Fibroblast of skin of right quadriceps (primary cell): ENCODE results near the gene PILRA.
"Not testable (repeated sequence)": the region's sequence is repeated elsewhere in the genome, so short reads cannot be mapped to it uniquely, and the experiment has no call there.

ENCODE experiments used
- DNase-seq: peaks from one replicate; pipeline ENCODE4 v3.0.0-alpha.2; 2013

The PILRA gene

GRCh38 chr7:100435401-100436304 lies 62.4 kb downstream of the PILRA start:
- DNase-seq, result no peak

- no peak for DNase-seq
Measured at GRCh38 chr7:100437150-100438100, 64.1 kb downstream of the PILRA start.

- no peak for DNase-seq
Measured at GRCh38 chr7:100438172-100438571, 64.9 kb downstream of the PILRA start.

DNA sequence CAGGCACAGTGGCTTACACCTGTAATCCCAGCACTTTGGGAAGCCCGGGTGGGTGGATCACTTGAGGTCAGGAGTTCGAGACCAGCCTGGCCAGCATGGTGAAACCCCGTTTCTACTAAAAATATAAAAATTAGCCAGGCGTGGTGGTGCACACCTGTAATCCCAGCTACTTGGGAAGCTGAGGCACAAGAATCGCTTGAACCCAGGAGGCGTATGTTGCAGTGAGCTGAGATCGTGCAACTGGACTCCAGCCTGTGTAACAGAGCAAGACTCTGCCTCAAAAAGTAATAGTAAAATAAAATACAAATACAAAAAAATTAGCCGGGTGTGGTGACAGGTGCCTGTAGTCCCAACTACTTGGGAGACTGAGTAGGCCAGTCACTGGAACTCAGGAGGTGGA lies 65.4 kb downstream of the PILRA start:
- not testable (repeated sequence) for DNase-seq

GRCh38 chr7:100439244-100439643 lies 66.0 kb downstream of the PILRA start:
- not testable (repeated sequence) for DNase-seq

- no peak for DNase-seq
Measured at GRCh38 chr7:100441641-100442535, 68.6 kb downstream of the PILRA start.

DNA sequence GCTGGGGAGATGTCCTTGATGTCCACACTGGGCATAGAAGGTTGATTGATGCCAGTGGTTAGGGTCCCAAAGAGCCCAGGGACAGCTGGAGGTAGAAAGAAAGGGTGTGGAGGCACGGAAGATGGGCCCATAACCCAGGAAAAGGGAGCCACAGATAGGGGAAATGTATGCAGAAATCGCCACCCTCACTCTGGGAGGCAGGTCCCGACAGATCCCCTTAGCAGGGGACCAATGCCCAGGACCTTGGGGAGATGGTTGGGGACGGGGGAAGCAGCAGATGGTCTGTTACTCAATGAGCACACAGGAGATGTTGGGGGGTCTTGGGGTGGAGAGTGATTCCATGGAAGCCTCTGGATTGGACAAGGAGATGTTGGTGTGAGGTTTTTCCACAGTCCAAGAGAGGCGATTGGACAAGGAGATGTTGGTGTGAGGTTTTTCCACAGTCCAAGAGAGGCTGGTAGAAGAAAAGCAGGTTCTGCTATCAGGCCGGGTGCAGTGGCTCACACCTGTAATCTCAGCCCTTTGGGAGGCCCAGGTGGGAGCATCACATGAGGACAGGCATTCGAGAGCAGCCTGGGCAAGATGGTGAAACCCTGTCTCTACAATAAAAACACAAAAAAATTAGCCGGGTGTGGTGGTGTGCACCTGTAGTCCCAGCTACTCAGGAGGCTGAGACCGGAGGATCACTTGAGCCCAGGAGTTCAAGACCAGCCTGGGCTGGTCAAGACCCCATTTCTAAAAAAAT lies 70.0 kb downstream of the PILRA start:
- no peak for DNase-seq

DNA sequence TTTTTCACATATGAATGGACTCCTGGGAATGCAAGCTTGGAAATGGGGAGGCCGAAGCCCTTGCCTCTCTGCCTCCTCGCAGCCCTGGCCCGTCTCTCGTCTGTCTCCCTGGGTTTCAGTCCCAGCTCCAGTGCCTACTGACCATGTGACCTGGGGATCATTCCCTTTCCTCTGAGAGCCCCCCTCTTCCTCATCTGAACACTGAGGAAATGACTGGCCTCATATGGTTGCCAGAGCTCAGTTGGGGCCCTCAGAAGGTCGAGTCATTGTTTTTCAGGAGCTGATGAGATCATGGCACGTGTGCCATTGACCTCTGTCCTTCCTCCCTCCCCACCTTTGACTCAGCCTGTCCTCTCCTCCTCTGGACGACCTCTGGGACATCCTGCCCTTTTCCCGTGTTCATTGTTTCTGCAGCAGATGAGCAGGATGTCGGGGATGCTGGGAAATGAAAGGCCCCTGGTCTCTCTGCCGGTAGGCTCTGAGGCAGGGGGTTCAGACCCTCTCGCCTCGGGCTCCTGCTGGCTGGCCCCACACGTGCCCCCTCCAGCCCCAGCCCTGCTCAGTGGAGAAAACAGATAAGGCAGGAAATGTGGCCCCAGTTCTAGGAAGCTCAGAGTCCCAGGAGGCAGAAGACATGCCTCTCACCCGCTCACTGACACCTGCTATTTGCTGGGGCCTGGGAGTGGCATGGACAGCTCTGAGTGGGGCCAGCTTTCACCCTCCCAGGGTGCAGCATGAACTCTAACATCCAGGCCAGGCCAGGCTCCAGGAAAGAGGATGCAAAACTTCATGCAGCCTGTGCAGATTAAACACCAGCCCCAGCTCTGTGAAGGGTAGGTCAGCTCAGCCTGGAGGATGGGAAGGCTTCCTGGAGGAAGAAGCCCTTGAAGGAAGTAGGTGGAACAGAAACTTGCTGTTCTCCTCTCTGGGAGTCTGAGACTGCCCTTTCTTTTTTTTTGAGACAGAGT lies 71.3 kb downstream of the PILRA start:
- DNase-seq, result peak; percentile 52

- peak; percentile 61 for DNase-seq
Measured at GRCh38 chr7:100446040-100446439, 72.8 kb downstream of the PILRA start.

DNA sequence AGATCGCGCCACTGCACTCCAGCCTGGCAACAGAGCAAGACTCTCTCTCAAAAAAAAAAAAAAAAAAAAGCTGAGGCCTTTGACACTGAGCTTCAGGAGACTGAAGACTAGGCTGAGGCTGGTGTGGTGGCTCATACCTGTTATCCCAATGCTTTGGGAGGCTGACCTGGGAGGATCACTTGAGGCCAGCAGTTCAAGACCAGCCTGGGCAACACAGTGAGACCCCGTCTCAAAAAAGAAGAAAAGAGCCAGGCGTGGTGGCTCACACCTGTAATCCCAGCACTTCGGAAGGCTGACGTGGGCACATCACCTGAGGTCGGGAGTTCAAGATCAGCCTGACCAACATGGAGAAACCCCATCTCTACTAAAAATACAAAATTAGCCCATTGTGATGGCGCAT lies 74.1 kb downstream of the PILRA start:
- not testable (repeated sequence) for DNase-seq

DNA sequence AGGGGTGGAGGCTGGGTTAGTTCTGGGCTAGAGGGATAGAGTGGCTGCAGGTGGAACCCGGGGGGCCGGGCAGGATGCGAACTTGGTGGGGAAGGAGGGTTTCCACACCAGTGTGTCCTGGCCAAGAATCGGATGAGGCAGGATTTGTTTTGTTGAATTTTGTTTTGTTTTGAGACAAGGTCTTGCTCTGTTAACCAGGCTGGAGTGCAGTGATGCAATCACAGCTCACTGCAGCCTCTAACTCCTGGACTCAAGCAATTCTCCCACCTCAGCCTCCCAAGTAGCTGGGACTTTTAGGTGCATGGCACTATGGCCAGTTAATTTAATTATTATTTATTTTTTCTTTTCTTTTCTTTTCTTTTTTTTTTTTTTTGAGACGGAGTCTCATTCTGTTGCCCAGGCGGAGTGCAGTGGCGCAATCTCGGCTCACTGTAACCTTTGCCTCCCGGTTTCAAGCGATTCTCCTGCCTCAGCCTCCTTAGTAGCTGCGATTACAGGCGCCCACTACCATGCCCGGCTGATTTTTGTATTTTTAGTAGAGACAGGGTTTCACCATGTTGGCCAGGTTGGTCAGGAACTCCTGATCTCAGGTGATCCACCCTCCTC lies 76.0 kb downstream of the PILRA start:
- no peak for DNase-seq
